ENCODE measurements around the gene ARF1.

GRCh38 chr1:228118040-228118439 lies 35.5 kb downstream of the ARF1 start:
- TF ChIP-seq YY1 (tag by site-specific recombination; IDR thresholded peaks at IDR 0.05) (0 out of 2 replicates have a peak, but pooled peaks have one; percentile 24), SP3 (tag by site-specific recombination; IDR thresholded peaks at IDR 0.05) (no peak), KLF10 (tag by site-specific recombination; IDR thresholded peaks at IDR 0.05) (no peak), ZNF707 (tag by site-specific recombination; IDR thresholded peaks at IDR 0.05) (no peak), ZNF621 (tag by site-specific recombination; IDR thresholded peaks at IDR 0.05) (no peak), ZNF423 (tag by site-specific recombination; IDR thresholded peaks at IDR 0.05) (no peak), ZNF600 (tag by site-specific recombination; IDR thresholded peaks at IDR 0.05) (no peak)
- TF ChIP-seq, protein P1, sequence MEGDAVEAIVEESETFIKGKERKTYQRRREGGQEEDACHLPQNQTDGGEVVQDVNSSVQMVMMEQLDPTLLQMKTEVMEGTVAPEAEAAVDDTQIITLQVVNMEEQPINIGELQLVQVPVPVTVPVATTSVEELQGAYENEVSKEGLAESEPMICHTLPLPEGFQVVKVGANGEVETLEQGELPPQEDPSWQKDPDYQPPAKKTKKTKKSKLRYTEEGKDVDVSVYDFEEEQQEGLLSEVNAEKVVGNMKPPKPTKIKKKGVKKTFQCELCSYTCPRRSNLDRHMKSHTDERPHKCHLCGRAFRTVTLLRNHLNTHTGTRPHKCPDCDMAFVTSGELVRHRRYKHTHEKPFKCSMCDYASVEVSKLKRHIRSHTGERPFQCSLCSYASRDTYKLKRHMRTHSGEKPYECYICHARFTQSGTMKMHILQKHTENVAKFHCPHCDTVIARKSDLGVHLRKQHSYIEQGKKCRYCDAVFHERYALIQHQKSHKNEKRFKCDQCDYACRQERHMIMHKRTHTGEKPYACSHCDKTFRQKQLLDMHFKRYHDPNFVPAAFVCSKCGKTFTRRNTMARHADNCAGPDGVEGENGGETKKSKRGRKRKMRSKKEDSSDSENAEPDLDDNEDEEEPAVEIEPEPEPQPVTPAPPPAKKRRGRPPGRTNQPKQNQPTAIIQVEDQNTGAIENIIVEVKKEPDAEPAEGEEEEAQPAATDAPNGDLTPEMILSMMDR (tag by site-specific recombination; IDR thresholded peaks at IDR 0.05), result no peak

All from HEK293 (cell line).